IPS-11a (cell line): Measurements from ENCODE around the gene HAUS3.
"Not testable (repeated sequence)": the region's sequence is repeated elsewhere in the genome, so short reads cannot be mapped to it uniquely, and the experiment has no call there.

Experiments used
- H3K4me3 ChIP-seq: one replicate; pipeline ENCODE4 v1.5.1; 2013; ENCODE audit warnings: low read depth, low read length, control low read depth

The HAUS3 gene

GRCh38 chr4:2222838-2223237, 19.1 kb downstream of the HAUS3 start:
- H3K4me3 ChIP-seq: no peak overlapping the region

GRCh38 chr4:2221378-2221777, 20.5 kb downstream of the HAUS3 start:
- H3K4me3 ChIP-seq: not testable (repeated sequence)

- no peak overlapping the region for H3K4me3 ChIP-seq
Observed at GRCh38 chr4:2220016-2220630, 21.8 kb downstream of the HAUS3 start.

- no peak overlapping the region for H3K4me3 ChIP-seq
Observed at GRCh38 chr4:2219233-2219760, 22.6 kb downstream of the HAUS3 start.

- no peak overlapping the region for H3K4me3 ChIP-seq
Observed at GRCh38 chr4:2218436-2218835, 23.5 kb downstream of the HAUS3 start.

- no peak overlapping the region for H3K4me3 ChIP-seq
Observed at GRCh38 chr4:2217726-2218125, 24.2 kb downstream of the HAUS3 start.

- no peak overlapping the region for H3K4me3 ChIP-seq
Observed at GRCh38 chr4:2212831-2213230, 29.1 kb downstream of the HAUS3 start.

GRCh38 chr4:2202789-2203188, 39.1 kb downstream of the HAUS3 start:
- not testable (repeated sequence) for H3K4me3 ChIP-seq

- no peak overlapping the region for H3K4me3 ChIP-seq
Observed at GRCh38 chr4:2194496-2194895, 47.4 kb downstream of the HAUS3 start.

- no peak overlapping the region for H3K4me3 ChIP-seq
Observed at GRCh38 chr4:2193326-2193725, 48.6 kb downstream of the HAUS3 start.

- H3K4me3 ChIP-seq: no peak overlapping the region
Observed at GRCh38 chr4:2186865-2187172, 55.1 kb downstream of the HAUS3 start.

GRCh38 chr4:2186133-2186864, 55.6 kb downstream of the HAUS3 start:
- H3K4me3 ChIP-seq: no peak overlapping the region

GRCh38 chr4:2183394-2183793, 58.5 kb downstream of the HAUS3 start:
- H3K4me3 ChIP-seq: no peak overlapping the region

- H3K4me3 ChIP-seq: no peak overlapping the region
Observed at GRCh38 chr4:2182994-2183393, 58.9 kb downstream of the HAUS3 start.

- no peak overlapping the region for H3K4me3 ChIP-seq
Observed at GRCh38 chr4:2180410-2180809, 61.5 kb downstream of the HAUS3 start.

- H3K4me3 ChIP-seq: no peak overlapping the region
Observed at GRCh38 chr4:2179717-2180116, 62.2 kb downstream of the HAUS3 start.

GRCh38 chr4:2178986-2179385, 62.9 kb downstream of the HAUS3 start:
- no peak overlapping the region for H3K4me3 ChIP-seq
